HL-60/S4 treated with retinoic acid at 250 ng/mL for 4 days and 3 days (cell line): ENCODE results near the gene DDTL.

Experiments
- in situ Hi-C: fragments of 300-500 bp; cut with MboI; formaldehyde crosslinking; loops from 2 replicates; pipeline ENCODE4 v1.7.0; 2022; ENCODE audit warnings: low sequenced_read_pairs

Gene DDTL

DNA sequence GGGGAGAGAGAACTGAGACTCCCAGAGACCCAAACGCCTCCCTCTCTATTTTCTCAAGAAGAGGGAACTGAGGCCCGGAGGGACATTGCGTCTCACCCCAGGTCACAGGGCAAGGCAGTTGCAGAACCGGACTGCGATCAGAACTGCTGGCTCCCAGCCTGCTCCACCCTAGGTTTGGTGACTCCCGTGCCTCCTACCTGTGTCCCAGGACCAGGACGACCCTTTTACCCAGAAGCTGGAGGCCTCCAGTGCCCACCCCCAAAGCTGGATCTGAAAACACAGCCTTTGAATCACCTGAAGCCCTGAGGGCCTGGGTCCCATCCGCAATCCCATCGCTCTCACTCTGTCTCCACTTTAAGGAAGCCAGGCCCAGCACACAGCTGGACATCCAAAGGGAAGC is 37.2 kb downstream of the DDTL start:
- in situ Hi-C loops, result loop anchor here (25.0 kb wide), 1 partner anchor 533 kb away; no protein-coding TSS in a partner anchor

DNA sequence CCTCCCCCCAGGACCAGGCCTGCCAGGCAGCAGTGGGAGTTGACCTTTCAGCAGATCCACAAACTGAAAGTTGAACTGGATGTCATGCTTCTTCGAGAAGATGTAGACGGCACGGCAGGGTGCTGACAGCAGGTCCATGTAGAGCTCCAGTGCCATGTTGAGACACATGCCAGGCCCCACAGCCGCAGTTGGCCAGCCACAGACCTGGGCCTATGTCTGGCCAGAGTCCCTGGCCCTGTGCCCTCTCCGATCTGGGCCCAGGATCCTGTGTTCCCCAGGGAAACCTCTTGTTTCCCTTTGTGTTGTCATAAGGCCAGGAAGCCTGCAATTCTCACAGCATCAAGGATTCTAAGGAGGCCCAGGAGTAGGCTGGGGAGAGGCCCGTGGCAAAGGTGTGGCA is 38.5 kb downstream of the DDTL start, which contains the start of gene GSTT4:
Gene GSTT4 (minus strand): TSS at position 253 of the 400 bp plus-strand sequence. CDS start 97 bp downstream, at position 156.
- in situ Hi-C loops, result loop anchor here (5.0 to 25.0 kb wide), 2 partner anchors 68 to 532 kb away; no protein-coding TSS in a partner anchor

DNA sequence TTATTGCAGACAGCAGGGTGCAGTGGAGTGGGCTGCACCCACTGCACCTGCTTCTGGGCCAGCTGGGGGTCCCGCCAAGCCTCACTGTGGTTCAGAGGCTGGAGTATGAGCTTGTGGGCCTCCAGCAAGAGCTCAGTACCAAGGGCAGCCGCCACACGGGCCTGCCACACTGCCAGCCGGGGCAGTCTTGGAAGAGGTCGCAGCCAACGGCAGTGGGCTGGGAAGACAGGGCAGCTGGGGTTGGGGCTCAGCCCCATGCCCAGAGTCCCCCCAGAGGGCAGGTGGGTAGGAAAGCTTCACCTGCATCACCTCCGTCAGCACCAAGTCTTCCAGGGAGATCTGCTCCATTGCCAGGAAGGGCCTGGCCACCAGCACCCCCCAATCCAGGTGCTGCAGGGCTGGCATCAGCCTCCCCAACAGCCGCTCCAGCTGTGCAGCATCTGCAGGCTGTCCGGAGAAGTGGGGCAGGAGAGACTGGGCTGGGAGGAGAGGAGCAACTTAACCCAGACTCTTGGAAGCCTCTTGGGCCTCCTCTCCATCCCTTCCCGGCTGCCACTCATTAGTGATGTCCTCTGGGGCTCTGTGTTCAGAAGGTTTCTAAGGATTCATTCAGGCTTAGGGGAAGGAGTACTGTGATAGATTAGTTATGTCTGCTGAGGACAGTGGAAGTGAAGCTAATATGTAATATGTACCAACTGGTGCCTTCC is 39.7 kb downstream of the DDTL start:
- in situ Hi-C loops, result loop anchor here (5.0 to 25.0 kb wide), 2 partner anchors 69 to 531 kb away; no protein-coding TSS in a partner anchor

DNA sequence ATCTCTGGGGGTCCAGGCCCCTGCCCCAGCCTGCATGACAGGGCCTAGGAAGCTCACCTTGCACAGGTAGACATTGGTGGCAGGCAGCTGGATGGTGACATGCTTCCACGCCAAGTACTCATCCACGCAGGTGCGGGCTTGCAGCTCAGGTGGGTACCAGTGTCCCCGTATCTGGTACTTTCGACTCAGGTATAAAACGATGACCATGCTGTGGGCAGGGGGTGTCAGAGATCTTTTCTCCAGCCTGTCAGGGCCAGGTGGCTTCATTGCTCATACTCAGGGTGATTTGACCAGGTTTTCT is 40.2 kb downstream of the DDTL start:
- in situ Hi-C loops, result loop anchor here (5.0 to 25.0 kb wide), 2 partner anchors 70 to 530 kb away; no protein-coding TSS in a partner anchor

DNA sequence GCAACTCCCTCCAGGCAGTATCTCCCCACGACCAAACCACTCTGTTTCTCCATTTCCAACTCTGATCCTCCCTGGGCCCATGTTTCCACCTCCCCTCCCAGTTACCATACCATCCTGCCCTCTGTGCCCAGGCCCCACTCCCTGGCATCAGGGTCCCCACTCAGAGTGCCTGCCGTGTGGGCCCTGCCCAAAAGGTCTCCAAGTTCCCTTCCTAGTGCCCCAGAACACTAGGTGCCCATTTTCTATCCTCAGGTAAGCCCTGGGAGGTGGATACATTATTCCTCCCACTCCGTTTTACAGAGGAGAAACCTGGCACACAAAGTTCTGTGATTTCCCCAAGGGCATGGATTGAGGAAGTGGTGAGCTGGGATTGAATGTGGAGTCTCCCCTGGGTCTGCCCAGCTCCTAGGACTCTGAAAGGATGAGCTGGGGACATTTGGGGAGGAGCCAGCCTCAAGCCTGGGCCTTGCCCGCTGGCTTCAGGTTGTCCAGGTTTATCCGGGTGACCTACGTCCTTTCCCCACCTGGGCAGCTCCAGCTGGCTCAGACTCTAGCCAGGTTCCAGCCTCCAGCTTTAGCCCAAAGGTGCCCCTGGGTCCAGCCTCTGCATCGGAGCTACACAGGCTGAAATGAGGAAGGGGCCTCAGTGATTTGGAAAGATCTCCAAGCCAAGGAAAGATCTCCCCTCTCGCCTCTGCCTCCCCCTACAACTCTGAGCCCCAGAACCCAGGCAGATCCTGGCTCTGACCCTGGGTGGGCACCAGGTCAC is 40.7 kb downstream of the DDTL start:
- in situ Hi-C loops, result loop anchor here (5.0 to 25.0 kb wide), 2 partner anchors 70 to 530 kb away; no protein-coding TSS in a partner anchor

DNA sequence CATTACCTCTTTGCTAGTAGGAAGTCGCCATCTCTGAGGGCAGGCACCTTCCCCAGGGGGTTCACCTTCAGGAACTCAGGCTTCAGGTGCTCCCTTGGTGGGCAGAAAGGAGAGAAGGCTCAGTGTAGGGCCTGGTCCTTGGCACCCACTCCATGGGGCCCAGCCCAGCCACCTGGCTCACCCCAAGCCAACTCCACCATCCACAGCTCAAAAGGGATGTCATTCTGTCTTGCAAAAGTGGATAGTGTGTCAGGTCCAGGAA is 41.3 kb downstream of the DDTL start:
- in situ Hi-C loops, result loop anchor here (5.0 to 25.0 kb wide), 2 partner anchors 71 to 529 kb away; no protein-coding TSS in a partner anchor

DNA sequence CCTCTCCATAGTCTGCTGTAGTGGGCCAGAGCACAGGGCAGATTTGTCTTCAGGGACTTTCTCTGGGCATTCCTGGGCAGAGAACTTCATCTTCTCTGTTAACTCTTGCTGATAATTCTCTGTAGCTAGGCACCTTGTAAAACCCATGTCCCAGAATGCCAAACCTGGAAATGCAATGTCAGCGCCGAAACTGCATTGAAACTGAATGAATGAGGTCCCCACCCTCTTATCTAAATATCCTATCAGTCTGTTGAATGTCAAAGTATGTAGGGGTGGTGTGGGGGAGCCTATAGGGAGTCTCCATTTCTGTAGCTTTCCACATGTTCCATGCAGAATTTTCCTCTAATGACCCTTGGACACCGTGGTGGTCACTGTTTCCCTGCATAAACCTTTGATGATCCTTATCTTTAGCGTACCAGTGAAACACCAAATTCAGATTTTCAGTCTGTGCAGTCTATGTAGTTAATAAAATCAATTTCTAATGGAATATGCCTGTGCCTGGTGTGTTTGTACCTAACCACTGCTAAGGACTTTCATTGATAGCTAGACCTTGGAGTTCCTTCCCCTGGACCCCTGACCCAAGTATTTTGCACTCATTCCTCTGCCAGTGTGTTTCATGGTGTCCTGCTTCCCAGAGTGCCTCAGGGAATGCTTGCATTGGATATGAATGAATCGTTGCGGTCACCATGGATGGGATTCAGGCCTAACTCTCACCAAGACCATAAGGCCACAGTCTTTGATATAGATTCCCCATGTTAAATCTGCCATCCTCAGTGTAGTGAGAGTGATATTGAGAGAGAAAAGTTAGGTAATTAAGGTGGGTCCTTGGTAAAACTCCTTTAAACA is 41.9 kb downstream of the DDTL start:
- in situ Hi-C loops, result loop anchor here (5.0 to 25.0 kb wide), 2 partner anchors 71 to 529 kb away; no protein-coding TSS in a partner anchor

DNA sequence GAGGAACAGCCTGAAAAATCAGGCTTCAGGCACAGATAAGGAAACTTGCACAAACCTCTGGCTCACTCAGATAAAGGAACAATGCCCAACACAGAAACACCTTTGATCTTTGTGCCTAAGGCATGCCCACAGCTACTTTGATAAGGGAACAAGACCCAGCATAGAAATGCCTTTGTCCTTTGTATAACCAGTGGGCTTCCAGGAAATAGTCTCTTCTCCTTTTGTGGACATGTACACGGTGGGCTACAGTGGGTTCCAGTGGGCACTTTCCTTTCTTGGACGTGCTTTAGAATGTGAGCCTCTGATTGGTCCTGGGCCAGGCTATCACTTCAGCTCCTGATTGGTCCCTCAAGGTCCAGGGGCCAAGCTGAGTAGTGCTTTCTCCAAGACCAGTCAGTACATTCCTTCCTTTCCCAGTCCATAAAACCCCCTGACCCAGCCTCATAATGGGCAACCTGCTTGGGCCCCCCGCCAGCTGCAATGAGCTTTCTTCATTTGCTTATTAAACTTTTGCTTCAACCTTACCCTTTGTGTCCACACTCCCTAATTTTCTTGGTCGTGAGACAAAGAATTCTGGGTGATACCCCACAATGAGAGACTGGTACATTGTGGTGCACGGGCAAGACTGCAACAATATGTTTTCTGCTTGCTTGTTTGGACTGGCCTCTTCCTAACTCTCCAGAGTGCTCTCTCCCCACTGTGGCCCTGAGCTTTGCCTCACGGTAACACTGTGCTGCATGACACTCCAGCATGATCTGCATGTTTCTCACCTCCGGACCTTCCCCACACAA is 42.7 kb downstream of the DDTL start:
- in situ Hi-C loops, result loop anchor here (5.0 to 25.0 kb wide), 2 partner anchors 72 to 528 kb away; no protein-coding TSS in a partner anchor

DNA sequence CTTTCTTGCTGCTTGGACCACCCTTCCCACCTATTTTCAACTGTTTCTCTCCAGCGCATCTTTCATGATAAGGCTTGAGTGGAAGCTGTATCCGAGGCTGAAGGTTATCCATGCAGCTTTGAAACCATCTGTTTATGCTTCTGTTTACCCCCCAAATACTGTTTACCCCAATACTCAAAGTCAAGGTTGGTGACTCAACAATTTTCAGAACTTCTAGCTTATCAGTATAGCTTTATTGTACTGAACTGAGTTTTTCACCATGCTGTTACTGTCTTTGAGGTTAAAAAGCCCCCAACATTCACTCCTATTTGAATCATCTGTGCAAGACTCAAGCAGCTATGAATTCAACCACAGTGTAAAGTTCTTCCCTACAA is 43.3 kb downstream of the DDTL start:
- in situ Hi-C loops, result loop anchor here (25.0 kb wide), 1 partner anchor 527 kb away; no protein-coding TSS in a partner anchor

DNA sequence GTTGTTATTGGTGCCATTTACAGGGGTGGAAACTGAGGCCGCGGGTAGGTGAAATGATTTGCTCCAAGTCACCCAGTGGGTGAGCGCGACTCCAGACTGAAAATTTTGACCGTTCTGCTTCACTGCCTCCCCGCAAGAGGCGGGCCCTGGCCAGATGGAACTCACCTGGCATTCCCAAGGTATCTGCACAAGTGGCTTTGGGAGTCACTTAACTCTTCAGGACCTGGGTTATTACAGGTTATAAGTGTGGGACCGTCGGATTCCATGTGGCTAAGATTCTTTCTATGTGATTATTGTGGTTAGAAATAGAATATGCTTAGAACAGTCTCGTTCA is 45.0 kb downstream of the DDTL start:
- in situ Hi-C loops, result loop anchor here (25.0 kb wide), 1 partner anchor 526 kb away; no protein-coding TSS in a partner anchor

DNA sequence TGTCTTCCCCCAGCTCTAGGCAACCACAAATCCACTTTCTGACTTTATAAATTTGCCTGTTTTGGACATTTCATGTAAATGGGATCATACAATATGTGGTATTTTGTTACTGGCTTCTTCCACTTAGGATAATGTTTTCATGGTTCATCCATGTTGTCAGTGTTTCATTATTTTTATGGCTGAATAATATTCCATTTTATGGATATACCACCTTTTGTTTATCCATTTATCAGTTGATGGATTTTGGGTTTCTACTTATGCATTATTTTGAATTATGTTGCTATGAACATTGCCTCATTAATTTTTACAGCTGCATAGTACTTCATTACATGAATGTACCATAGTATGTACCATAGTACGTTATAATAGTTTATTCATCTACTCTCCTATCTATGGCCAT is 49.5 kb downstream of the DDTL start:
- in situ Hi-C loops, result loop anchor here (25.0 kb wide), 1 partner anchor 521 kb away; no protein-coding TSS in a partner anchor

DNA sequence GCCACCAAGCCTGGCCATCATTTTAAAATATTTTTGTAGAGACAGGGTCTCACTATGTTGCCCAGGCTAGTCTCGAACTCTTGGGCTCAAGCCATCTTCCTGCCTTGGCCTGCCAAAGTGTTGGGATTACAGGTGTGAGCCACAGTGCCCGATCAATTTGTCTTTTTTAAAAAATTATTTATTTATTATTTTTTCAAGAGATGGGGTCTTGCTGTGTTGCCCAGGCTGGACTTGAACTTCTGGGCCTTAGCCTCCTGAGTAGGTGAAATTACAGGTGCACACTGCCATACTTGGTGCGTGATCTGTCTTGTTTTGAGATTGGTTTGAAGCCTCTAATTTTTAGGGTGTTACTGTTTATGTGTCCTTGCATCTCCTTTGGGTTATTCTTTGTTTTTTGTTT is 54.6 kb downstream of the DDTL start:
- in situ Hi-C loops, result loop anchor here (25.0 kb wide), 1 partner anchor 516 kb away; no protein-coding TSS in a partner anchor
